Measurements from ENCODE around the gene AQP5.

GRCh38 chr12:49974677-49975317 is 13.1 kb downstream of the AQP5 start:
- TF ChIP-seq CTCF (IDR thresholded peaks at IDR 0.05; ENCODE audit: insufficient read depth, low read length) (no peak), REST (IDR thresholded peaks at IDR 0.05; ENCODE audit: insufficient replicate concordance, low read depth) (no peak), POLR2AphosphoS5 (IDR thresholded peaks at IDR 0.05; ENCODE audit: low read depth) (no peak)

Data from HL-60 (cell line).